GM12874 (cell line): Measurements from ENCODE around the gene NPIPA1.
"Not testable (repeated sequence)": the region's sequence is repeated elsewhere in the genome, so short reads cannot be mapped to it uniquely, and the experiment has no call there.

Source experiments
- CTCF ChIP-seq: IDR thresholded peaks from 2 replicates; pipeline ENCODE4 v1.5.1; 2011; ENCODE audit warnings: low read depth, mild to moderate bottlenecking, control low read depth, low read length, moderate library complexity; ENCODE audit not compliant: insufficient read depth

The NPIPA1 gene

GRCh38 chr16:14965328-14965727 is 28.1 kb downstream of the NPIPA1 start:
- TF ChIP-seq CTCF: no peak

GRCh38 chr16:14974656-14975417 is 37.6 kb downstream of the NPIPA1 start, which contains the start of gene PDXDC1:
TSS of gene PDXDC1 (plus strand) at chr16:14975026. CDS start at chr16:14975200, 174 bp downstream.
- TF ChIP-seq CTCF: not testable (repeated sequence)
